ENCODE data around the gene RAB11FIP4.

The RAB11FIP4 gene

DNA sequence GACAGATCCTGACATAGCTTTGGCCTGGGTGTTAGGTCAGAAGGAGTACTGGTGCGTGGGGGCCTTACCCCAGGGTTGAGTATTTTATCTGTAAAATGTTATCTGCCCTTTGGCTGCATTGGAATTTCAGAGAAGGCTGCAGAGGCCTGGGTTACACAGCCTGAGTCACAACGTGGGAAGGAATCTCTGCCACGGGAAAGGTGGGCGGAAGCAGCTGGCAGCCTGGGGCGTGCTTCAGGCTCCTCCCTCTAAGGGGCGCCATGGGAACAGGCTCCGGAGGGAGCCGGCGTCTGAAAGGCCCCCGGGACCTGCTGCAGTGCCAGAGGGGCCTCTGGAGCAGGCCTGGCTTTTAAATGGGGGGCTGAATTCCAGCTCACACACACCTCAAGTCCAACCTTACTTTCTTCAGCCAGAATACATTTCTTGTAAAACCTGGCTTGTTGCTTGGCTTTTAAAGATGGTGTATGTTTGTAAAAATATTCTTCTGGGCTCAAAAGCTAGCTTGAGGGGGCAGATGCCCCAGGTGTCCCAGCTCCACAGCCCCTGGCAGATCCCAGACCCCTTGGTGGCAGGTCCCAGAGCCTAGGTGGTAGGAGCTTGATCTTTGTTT lies 142.2 kb downstream of the RAB11FIP4 start (continued):
- TF ChIP-seq, protein P1, sequence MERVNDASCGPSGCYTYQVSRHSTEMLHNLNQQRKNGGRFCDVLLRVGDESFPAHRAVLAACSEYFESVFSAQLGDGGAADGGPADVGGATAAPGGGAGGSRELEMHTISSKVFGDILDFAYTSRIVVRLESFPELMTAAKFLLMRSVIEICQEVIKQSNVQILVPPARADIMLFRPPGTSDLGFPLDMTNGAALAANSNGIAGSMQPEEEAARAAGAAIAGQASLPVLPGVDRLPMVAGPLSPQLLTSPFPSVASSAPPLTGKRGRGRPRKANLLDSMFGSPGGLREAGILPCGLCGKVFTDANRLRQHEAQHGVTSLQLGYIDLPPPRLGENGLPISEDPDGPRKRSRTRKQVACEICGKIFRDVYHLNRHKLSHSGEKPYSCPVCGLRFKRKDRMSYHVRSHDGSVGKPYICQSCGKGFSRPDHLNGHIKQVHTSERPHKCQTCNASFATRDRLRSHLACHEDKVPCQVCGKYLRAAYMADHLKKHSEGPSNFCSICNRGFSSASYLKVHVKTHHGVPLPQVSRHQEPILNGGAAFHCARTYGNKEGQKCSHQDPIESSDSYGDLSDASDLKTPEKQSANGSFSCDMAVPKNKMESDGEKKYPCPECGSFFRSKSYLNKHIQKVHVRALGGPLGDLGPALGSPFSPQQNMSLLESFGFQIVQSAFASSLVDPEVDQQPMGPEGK (tag by site-specific recombination; IDR thresholded peaks at IDR 0.05) = peak; percentile 48; the same call in 1 of the 2 replicates
- TF ChIP-seq ZNF621 (tag by site-specific recombination; IDR thresholded peaks at IDR 0.05) = no peak
- no peak for TF ChIP-seq ZNF701 (tag by site-specific recombination; IDR thresholded peaks at IDR 0.05)
- TF ChIP-seq, protein P2, sequence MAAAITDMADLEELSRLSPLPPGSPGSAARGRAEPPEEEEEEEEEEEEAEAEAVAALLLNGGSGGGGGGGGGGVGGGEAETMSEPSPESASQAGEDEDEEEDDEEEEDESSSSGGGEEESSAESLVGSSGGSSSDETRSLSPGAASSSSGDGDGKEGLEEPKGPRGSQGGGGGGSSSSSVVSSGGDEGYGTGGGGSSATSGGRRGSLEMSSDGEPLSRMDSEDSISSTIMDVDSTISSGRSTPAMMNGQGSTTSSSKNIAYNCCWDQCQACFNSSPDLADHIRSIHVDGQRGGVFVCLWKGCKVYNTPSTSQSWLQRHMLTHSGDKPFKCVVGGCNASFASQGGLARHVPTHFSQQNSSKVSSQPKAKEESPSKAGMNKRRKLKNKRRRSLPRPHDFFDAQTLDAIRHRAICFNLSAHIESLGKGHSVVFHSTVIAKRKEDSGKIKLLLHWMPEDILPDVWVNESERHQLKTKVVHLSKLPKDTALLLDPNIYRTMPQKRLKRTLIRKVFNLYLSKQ (tag by site-specific recombination; IDR thresholded peaks at IDR 0.05; ENCODE audit: borderline replicate concordance) = no peak
- no peak for TF ChIP-seq ZNF510 (tag by site-specific recombination; IDR thresholded peaks at IDR 0.05; ENCODE audit: insufficient replicate concordance)
- TF ChIP-seq KLF9 (tag by site-specific recombination; IDR thresholded peaks at IDR 0.05; ENCODE audit: low read depth) = peak; percentile 35; the same call in 1 of the 2 replicates
- TF ChIP-seq ZSCAN30 (tag by site-specific recombination; IDR thresholded peaks at IDR 0.05) = no peak
- TF ChIP-seq ZNF302 (tag by site-specific recombination; IDR thresholded peaks at IDR 0.05; ENCODE audit: low read depth) = no peak
- no peak for TF ChIP-seq ZNF792 (tag by site-specific recombination; IDR thresholded peaks at IDR 0.05)
- TF ChIP-seq YY2 (tag by site-specific recombination; IDR thresholded peaks at IDR 0.05) = no peak
- peak; percentile 40; the same call in 1 of the 2 replicates for TF ChIP-seq GFI1B (tag by site-specific recombination; IDR thresholded peaks at IDR 0.05)
- TF ChIP-seq, protein P3, sequence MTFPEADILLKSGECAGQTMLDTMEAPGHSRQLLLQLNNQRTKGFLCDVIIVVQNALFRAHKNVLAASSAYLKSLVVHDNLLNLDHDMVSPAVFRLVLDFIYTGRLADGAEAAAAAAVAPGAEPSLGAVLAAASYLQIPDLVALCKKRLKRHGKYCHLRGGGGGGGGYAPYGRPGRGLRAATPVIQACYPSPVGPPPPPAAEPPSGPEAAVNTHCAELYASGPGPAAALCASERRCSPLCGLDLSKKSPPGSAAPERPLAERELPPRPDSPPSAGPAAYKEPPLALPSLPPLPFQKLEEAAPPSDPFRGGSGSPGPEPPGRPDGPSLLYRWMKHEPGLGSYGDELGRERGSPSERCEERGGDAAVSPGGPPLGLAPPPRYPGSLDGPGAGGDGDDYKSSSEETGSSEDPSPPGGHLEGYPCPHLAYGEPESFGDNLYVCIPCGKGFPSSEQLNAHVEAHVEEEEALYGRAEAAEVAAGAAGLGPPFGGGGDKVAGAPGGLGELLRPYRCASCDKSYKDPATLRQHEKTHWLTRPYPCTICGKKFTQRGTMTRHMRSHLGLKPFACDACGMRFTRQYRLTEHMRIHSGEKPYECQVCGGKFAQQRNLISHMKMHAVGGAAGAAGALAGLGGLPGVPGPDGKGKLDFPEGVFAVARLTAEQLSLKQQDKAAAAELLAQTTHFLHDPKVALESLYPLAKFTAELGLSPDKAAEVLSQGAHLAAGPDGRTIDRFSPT (tag by site-specific recombination; IDR thresholded peaks at IDR 0.05) = no peak
- no peak for TF ChIP-seq ZNF768 (tag by site-specific recombination; IDR thresholded peaks at IDR 0.05)
- TF ChIP-seq, protein P4, sequence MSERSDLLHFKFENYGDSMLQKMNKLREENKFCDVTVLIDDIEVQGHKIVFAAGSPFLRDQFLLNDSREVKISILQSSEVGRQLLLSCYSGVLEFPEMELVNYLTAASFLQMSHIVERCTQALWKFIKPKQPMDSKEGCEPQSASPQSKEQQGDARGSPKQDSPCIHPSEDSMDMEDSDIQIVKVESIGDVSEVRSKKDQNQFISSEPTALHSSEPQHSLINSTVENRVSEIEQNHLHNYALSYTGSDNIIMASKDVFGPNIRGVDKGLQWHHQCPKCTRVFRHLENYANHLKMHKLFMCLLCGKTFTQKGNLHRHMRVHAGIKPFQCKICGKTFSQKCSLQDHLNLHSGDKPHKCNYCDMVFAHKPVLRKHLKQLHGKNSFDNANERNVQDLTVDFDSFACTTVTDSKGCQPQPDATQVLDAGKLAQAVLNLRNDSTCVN (tag by site-specific recombination; optimal IDR thresholded peaks at IDR 0.05) = no peak
- no peak for TF ChIP-seq ZNF629 (tag by site-specific recombination; IDR thresholded peaks at IDR 0.05)
- TF ChIP-seq ZNF416 (tag by site-specific recombination; IDR thresholded peaks at IDR 0.05) = no peak
- no peak for TF ChIP-seq ZBTB1 (tag by site-specific recombination; IDR thresholded peaks at IDR 0.05)
- no peak for TF ChIP-seq ZNF175 (tag by site-specific recombination; IDR thresholded peaks at IDR 0.05)
- TF ChIP-seq, protein P5, sequence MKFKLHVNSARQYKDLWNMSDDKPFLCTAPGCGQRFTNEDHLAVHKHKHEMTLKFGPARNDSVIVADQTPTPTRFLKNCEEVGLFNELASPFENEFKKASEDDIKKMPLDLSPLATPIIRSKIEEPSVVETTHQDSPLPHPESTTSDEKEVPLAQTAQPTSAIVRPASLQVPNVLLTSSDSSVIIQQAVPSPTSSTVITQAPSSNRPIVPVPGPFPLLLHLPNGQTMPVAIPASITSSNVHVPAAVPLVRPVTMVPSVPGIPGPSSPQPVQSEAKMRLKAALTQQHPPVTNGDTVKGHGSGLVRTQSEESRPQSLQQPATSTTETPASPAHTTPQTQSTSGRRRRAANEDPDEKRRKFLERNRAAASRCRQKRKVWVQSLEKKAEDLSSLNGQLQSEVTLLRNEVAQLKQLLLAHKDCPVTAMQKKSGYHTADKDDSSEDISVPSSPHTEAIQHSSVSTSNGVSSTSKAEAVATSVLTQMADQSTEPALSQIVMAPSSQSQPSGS (tag by site-specific recombination; IDR thresholded peaks at IDR 0.05; ENCODE audit: low read depth) = no peak
- TF ChIP-seq ZNF311 (tag by site-specific recombination; IDR thresholded peaks at IDR 0.05; ENCODE audit: borderline replicate concordance) = no peak
- no peak for TF ChIP-seq ZNF239 (tag by site-specific recombination; IDR thresholded peaks at IDR 0.05)
- no peak for TF ChIP-seq ZNF560 (tag by site-specific recombination; IDR thresholded peaks at IDR 0.05; ENCODE audit: borderline replicate concordance)
- no peak for TF ChIP-seq KLF7 (tag by site-specific recombination; IDR thresholded peaks at IDR 0.05; ENCODE audit: borderline replicate concordance)
- peak; percentile 96 for TF ChIP-seq ZBTB20 (tag by site-specific recombination; IDR thresholded peaks at IDR 0.05)
- TF ChIP-seq ZNF660 (tag by site-specific recombination; IDR thresholded peaks at IDR 0.05) = no peak
- no peak for TF ChIP-seq OVOL3 (tag by site-specific recombination; IDR thresholded peaks at IDR 0.05)
- TF ChIP-seq GLIS2 (tag by site-specific recombination; IDR thresholded peaks at IDR 0.05) = 0 out of 2 replicates have a peak, but pooled peaks have one; percentile 23
- no peak for TF ChIP-seq ZNF501 (tag by site-specific recombination; IDR thresholded peaks at IDR 0.05)
- TF ChIP-seq ZNF324 (tag by site-specific recombination; IDR thresholded peaks at IDR 0.05) = no peak
- TF ChIP-seq KLF16 (tag by site-specific recombination; IDR thresholded peaks at IDR 0.05) = no peak
- TF ChIP-seq ZNF514 (tag by site-specific recombination; IDR thresholded peaks at IDR 0.05) = no peak
- no peak for TF ChIP-seq ZNF777 (tag by site-specific recombination; IDR thresholded peaks at IDR 0.05; ENCODE audit: borderline replicate concordance)

Measured in HEK293 (cell line).